Vagina (tissue), 2 donors: ENCODE data around the gene RASA3.

Experiments used
- POLR2A ChIP-seq, 2 donors: fragments of 450-650 bp; IDR thresholded peaks; one replicate each; pipeline ENCODE4 v1.6.1; 2017; ENCODE audit warnings: antibody characterized with exemption in 2 of 2, mild to moderate bottlenecking in 2 of 2, moderate library complexity in 2 of 2
- TF ChIP-seq, protein P1 (sequence below), 3 experiments: fragments of 450-650 bp in 2 of 3; fragments of 200-600 bp in 1 of 3; sonication (generic) in 1 of 3; IDR thresholded peaks; one replicate each; pipeline ENCODE4 v1.5.1; 2017 to 2019; ENCODE audit warnings: antibody characterized with exemption in 3 of 3, mild to moderate bottlenecking in 2 of 3, moderate library complexity in 2 of 3

DNA sequence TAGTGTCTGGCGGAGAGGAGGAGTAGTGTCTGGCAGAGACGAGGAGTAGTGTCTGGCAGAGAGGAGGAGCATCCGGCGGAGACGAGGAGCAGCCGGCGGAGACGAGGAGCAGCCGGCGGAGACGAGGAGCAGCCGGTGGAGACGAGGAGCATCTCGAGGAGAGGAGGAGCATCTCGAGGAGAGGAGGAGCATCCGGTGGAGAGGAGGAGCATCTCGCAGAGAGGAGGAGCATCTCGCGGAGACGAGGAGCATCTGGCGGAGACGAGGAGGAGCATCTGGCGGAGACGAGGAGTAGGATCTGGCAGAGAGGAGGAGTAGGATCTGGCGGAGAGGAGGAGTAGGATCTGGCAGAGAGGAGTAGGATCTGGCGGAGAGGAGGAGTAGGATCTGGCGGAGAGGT lies 176.7 kb downstream of the RASA3 start:
- TF ChIP-seq, protein P1, sequence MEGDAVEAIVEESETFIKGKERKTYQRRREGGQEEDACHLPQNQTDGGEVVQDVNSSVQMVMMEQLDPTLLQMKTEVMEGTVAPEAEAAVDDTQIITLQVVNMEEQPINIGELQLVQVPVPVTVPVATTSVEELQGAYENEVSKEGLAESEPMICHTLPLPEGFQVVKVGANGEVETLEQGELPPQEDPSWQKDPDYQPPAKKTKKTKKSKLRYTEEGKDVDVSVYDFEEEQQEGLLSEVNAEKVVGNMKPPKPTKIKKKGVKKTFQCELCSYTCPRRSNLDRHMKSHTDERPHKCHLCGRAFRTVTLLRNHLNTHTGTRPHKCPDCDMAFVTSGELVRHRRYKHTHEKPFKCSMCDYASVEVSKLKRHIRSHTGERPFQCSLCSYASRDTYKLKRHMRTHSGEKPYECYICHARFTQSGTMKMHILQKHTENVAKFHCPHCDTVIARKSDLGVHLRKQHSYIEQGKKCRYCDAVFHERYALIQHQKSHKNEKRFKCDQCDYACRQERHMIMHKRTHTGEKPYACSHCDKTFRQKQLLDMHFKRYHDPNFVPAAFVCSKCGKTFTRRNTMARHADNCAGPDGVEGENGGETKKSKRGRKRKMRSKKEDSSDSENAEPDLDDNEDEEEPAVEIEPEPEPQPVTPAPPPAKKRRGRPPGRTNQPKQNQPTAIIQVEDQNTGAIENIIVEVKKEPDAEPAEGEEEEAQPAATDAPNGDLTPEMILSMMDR (IDR thresholded peaks at IDR 0.05), result no peak
- TF ChIP-seq POLR2A (IDR thresholded peaks at IDR 0.05), result no peak
